H9 (cell line): ENCODE results near the gene TMEM108. TPM values are rescaled to one million over a fixed set of nuclear protein-coding genes. Genes with fewer than 3 reads are reported as not detected.

Experiments used
- DNase-seq: peaks from one replicate; pipeline ENCODE4 v3.0.0-alpha.2; 2017
- H2AFZ ChIP-seq: one replicate; pipeline ENCODE4 v1.6.1; 2013; ENCODE audit warnings: mild to moderate bottlenecking, low read length, control low read depth, moderate library complexity
- H2AK5ac ChIP-seq: 2 replicates; pipeline ENCODE4 v1.6.1; 2013; ENCODE audit warnings: low read length, control low read depth, mixed read lengths; ENCODE audit not compliant: insufficient read length
- H2BK120ac ChIP-seq: one replicate; pipeline ENCODE4 v1.6.1; 2013; ENCODE audit warnings: low read depth, mild to moderate bottlenecking, low read length, control low read depth, inconsistent platforms; ENCODE audit not compliant: poor library complexity, severe bottlenecking
- H2BK12ac ChIP-seq: 2 replicates; pipeline ENCODE4 v1.6.1; 2013; ENCODE audit warnings: low read length, control low read depth, mixed read lengths, low read depth; ENCODE audit not compliant: insufficient read length
- H2BK15ac ChIP-seq: 2 replicates; pipeline ENCODE4 v1.6.1; 2013; ENCODE audit warnings: low read depth, low read length, control low read depth
- H2BK20ac ChIP-seq: one replicate; pipeline ENCODE4 v1.6.1; 2013; ENCODE audit warnings: low read depth, mild to moderate bottlenecking, low read length, control low read depth, inconsistent platforms; ENCODE audit not compliant: poor library complexity, severe bottlenecking
- H2BK5ac ChIP-seq: 2 replicates; pipeline ENCODE4 v1.6.1; 2013; ENCODE audit warnings: low read length, control low read depth, mixed read lengths; ENCODE audit not compliant: insufficient read length
- H3K14ac ChIP-seq: 2 replicates; pipeline ENCODE4 v1.6.1; 2013; ENCODE audit warnings: low read length, control low read depth; ENCODE audit not compliant: insufficient read depth
- H3K18ac ChIP-seq: 2 replicates; pipeline ENCODE4 v1.6.1; 2013; ENCODE audit warnings: low read depth, mild to moderate bottlenecking, mixed read lengths, low read length, control low read depth; ENCODE audit not compliant: insufficient read length
- H3K23ac ChIP-seq: 2 replicates; pipeline ENCODE4 v1.6.1; 2013; ENCODE audit warnings: low read length, control low read depth, mixed read lengths, low read depth; ENCODE audit not compliant: insufficient read length
- H3K23me2 ChIP-seq: 2 replicates; pipeline ENCODE4 v1.6.1; 2013; ENCODE audit warnings: low read depth, mild to moderate bottlenecking, mixed read lengths, low read length, control low read depth; ENCODE audit not compliant: insufficient read length, poor library complexity, severe bottlenecking
- H3K27ac ChIP-seq: 2 replicates; pipeline ENCODE4 v1.5.1; 2013; ENCODE audit warnings: low read length, control low read depth, mixed read lengths, low read depth; ENCODE audit not compliant: insufficient read length
- H3K27me3 ChIP-seq: 2 replicates; pipeline ENCODE4 v1.6.1; 2013; ENCODE audit warnings: low read length, control low read depth, inconsistent platforms; ENCODE audit not compliant: insufficient read depth
- H3K4ac ChIP-seq: 2 replicates; pipeline ENCODE4 v1.6.1; 2013; ENCODE audit warnings: low read depth, mild to moderate bottlenecking, control low read depth, inconsistent platforms, low read length, moderate library complexity
- H3K4me1 ChIP-seq: 2 replicates; pipeline ENCODE4 v1.6.1; 2013; ENCODE audit warnings: low read length, control low read depth, inconsistent platforms; ENCODE audit not compliant: insufficient read depth
- H3K4me2 ChIP-seq: 2 replicates; pipeline ENCODE4 v1.6.1; 2013; ENCODE audit warnings: low read length, control low read depth, mixed read lengths; ENCODE audit not compliant: insufficient read length, insufficient read depth
- H3K56ac ChIP-seq: 2 replicates; pipeline ENCODE4 v1.6.1; 2013; ENCODE audit warnings: low read depth, mild to moderate bottlenecking, mixed read lengths, low read length, control low read depth; ENCODE audit not compliant: insufficient read length
- H3K79me1 ChIP-seq: 2 replicates; pipeline ENCODE4 v1.6.1; 2013; ENCODE audit warnings: low read depth, mild to moderate bottlenecking, moderate library complexity, low read length, control low read depth, inconsistent platforms; ENCODE audit not compliant: insufficient read depth, poor library complexity, severe bottlenecking
- H3K79me2 ChIP-seq: 2 replicates; pipeline ENCODE4 v1.6.1; 2013; ENCODE audit warnings: low read length, control low read depth, inconsistent platforms; ENCODE audit not compliant: insufficient read depth
- H3K9ac ChIP-seq: 2 replicates; pipeline ENCODE4 v1.6.1; 2013; ENCODE audit warnings: low read length, control low read depth, mixed read lengths; ENCODE audit not compliant: insufficient read length; ENCODE audit errors: extremely low read depth
- H3K9me3 ChIP-seq: one replicate; pipeline ENCODE4 v1.6.1; 2013; ENCODE audit warnings: low read depth, low read length, inconsistent platforms; ENCODE audit not compliant: control insufficient read depth
- H3T11ph ChIP-seq: one replicate; pipeline ENCODE4 v1.6.1; 2013; ENCODE audit warnings: mild to moderate bottlenecking, low read length, control low read depth, inconsistent platforms
- H4K20me1 ChIP-seq: one replicate; pipeline ENCODE4 v1.6.1; 2013; ENCODE audit not compliant: control insufficient read depth, insufficient read length, insufficient read depth
- H4K5ac ChIP-seq: 2 replicates; pipeline ENCODE4 v1.6.1; 2013; ENCODE audit warnings: low read depth, mild to moderate bottlenecking, mixed read lengths, low read length, control low read depth; ENCODE audit not compliant: insufficient read length
- H4K8ac ChIP-seq: replicated peaks from 2 replicates; pipeline ENCODE4 v1.6.1; 2013; ENCODE audit warnings: low read length, control low read depth, mixed read lengths, low read depth; ENCODE audit not compliant: insufficient read length
- H4K91ac ChIP-seq: 2 replicates; pipeline ENCODE4 v1.6.1; 2013; ENCODE audit warnings: low read depth, mild to moderate bottlenecking, moderate library complexity, mixed read lengths, low read length, control low read depth; ENCODE audit not compliant: insufficient read length
- H3K27ac Mint-ChIP-seq, 3 experiments: 2 replicates in 2 of 3; 3 replicates in 1 of 3; pipeline ENCODE4 v1.8.0; 2020 to 2021; ENCODE audit warnings: mixed read lengths in 3 of 3, mild to moderate bottlenecking in 1 of 3, moderate library complexity in 1 of 3
- H3K27me3 Mint-ChIP-seq: 2 replicates; pipeline ENCODE4 v1.8.0; 2021; ENCODE audit warnings: low read depth, mild to moderate bottlenecking, moderate library complexity, mixed read lengths
- H3K36me3 Mint-ChIP-seq, 3 experiments: 2 replicates in 2 of 3; 3 replicates in 1 of 3; pipeline ENCODE4 v1.8.0; 2020 to 2021; ENCODE audit warnings: low read depth in 3 of 3, mixed read lengths in 3 of 3; ENCODE audit not compliant: insufficient read depth in 1 of 3
- H3K4me1 Mint-ChIP-seq, 2 experiments: 2 replicates each; pipeline ENCODE4 v1.8.0; 2020; ENCODE audit warnings: mixed read lengths in 2 of 2
- H3K4me3 Mint-ChIP-seq, 2 experiments: 2 replicates in 1 of 2; 3 replicates in 1 of 2; pipeline ENCODE4 v1.8.0; 2020 to 2021; ENCODE audit warnings: mild to moderate bottlenecking in 2 of 2, mixed read lengths in 2 of 2, moderate library complexity in 1 of 2
- H3K9me3 Mint-ChIP-seq, 2 experiments: 2 replicates in 1 of 2; 3 replicates in 1 of 2; pipeline ENCODE4 v1.8.0; 2020; ENCODE audit warnings: mild to moderate bottlenecking in 2 of 2, mixed read lengths in 2 of 2, moderate library complexity in 1 of 2
- CTCF ChIP-seq: fragments of 200-600 bp; sonication (generic); conservative IDR thresholded peaks from 3 replicates; pipeline ENCODE4 v1.8.0; 2021; ENCODE audit warnings: antibody characterized with exemption, mild to moderate bottlenecking
- WGBS: extraction: QIAGEN DNeasy Blood & Tissue Kit; methylation state at CpG from one replicate; pipeline ENCODE4 v1.1.7; 2013; ENCODE audit warnings: missing lambda C conversion rate, low lambda C conversion rate, mixed read lengths; ENCODE audit not compliant: insufficient read length; ENCODE audit errors: extremely low coverage; 5-methylcytosine and 5-hydroxymethylcytosine counted together
- total RNA-seq: library from RNA; stranded (reverse); gene quantifications from 2 replicates; pipeline ENCODE4 v1.2.1, GENCODE V29; 2021

TMEM108 gene
- total RNA-seq, 1 experiment from 2014 or later, result 5.0 TPM

GRCh38 chr3:133412183-133413132 is 374.3 kb downstream of the TMEM108 start:
- Histone ChIP-seq H3K14ac (no peak overlapping the region), H3K27me3 (no peaks in the 10 kb centered on the region), H3K27ac (no peak overlapping the region), H2BK20ac (no peak overlapping the region), H3K4me1 (no peaks in the 10 kb centered on the region), H2AFZ (no peak overlapping the region), H3K18ac (no peak overlapping the region), H2BK15ac (no peak overlapping the region), H3K4ac (no peak overlapping the region), H4K20me1 (no peaks in the 10 kb centered on the region), H4K8ac (no peak overlapping the region), H3K56ac (no peak overlapping the region), H3K79me1 (no peaks in the 10 kb centered on the region), H3K23ac (no peak overlapping the region), H3K9me3 (no peaks in the 10 kb centered on the region), H2BK120ac (no peak overlapping the region), H3T11ph (no peak overlapping the region), H4K91ac (no peak overlapping the region), H3K4me2 (no peak overlapping the region), H2BK12ac (no peak overlapping the region), H3K23me2 (no peaks in the 10 kb centered on the region), H3K9ac (no peak overlapping the region), H2BK5ac (no peak overlapping the region), H4K5ac (no peak overlapping the region), H2AK5ac (no peak overlapping the region), H3K79me2 (no peaks in the 10 kb centered on the region)
- TF ChIP-seq CTCF, result no peak
- Mint-ChIP-seq H3K9me3 (peaks cover 0 to 12% of the 10 kb centered on the region in 2 experiments; a peak in 1 of 5 replicates), H3K4me1 (peaks cover 0 to 2% of the 10 kb centered on the region in 2 experiments; a peak in 1 of 4 replicates), H3K4me3 (no peak overlapping the region), H3K36me3 (no peaks in the 10 kb centered on the region), H3K27ac (peak overlapping the region in 1 of 3 experiments; percentile 31; a peak in 1 of 7 replicates), H3K27me3 (peaks cover 6% of the 10 kb centered on the region)
- DNase-seq, result no peak
- WGBS, result no CpG with 5 or more reads among the region's 26 CpGs
